Endothelial cell of hepatic sinusoid (primary cell): ENCODE measurements around the gene FOXS1.

Experiments
- in situ Hi-C: cut with HindIII; loops from 2 replicates; pipeline ENCODE4 v1.10.0; 2017; ENCODE audit warnings: low sequenced_read_pairs

FOXS1 gene

DNA sequence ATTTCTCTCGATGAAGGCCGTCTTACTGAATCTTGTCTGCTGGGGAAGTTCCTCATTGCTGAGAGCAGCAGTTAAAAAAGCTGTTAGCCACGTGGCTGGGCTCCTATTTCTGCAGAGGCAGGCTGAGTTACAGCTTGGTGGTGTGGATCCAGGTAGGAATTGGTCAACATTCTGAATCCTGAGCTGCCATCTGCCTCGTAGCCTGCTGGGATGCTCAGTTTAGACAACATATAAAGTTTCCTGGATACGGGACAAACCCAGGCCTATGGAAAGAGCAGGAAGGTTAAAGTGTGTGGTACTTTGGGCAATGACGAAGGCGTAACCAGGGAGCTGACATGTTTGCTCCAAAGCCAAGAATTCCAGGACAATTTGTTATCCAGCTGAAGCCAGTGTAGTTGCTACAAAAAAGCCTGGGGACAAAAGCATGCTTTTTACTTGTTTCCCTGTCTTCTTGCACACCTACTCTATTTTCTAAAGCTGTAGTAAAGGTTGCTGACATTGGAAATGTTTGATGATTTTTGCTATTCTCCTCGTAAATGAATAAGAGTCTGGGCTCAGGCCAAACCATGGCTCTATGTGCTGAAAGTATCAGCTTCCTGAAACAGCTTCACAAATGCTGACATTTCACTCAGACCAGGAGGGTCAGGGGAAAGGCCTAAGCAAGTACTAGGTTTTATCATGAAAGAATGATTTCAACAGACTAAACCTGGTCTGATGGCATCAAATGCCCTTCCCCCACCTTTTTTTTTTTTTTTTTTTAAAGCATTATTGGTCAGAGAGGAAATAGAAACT is 38.6 kb downstream of the FOXS1 start:
- in situ Hi-C loops: no loop called here

GRCh38 chr20:31803552-31804291 is 41.7 kb downstream of the FOXS1 start:
- in situ Hi-C loops: no loop called here

GRCh38 chr20:31801508-31801907 is 43.9 kb downstream of the FOXS1 start:
- in situ Hi-C loops: no loop called here

GRCh38 chr20:31797364-31797763 is 48.0 kb downstream of the FOXS1 start:
- in situ Hi-C loops: no loop called here
